Keratinocyte (primary cell): ENCODE data around the gene CACNB2. TPM values are rescaled to one million over a fixed set of nuclear protein-coding genes. Genes with fewer than 3 reads are reported as not detected.

Experiments
- DNase-seq: peaks from one replicate; pipeline ENCODE4 v3.0.0-alpha.2; 2011; ENCODE audit warnings: low read depth, missing footprints, low spot score
- FAIRE-seq: peaks from 2 replicates; lab custom pipeline; 2011; peaks lifted over from hg19 to GRCh38; lab: Jason Lieb, UNC
- H2AFZ ChIP-seq: 2 replicates; pipeline ENCODE4 v1.6.0; 2012; ENCODE audit warnings: low read length, control low read depth, inconsistent platforms; ENCODE audit not compliant: control insufficient read depth
- H3K27ac ChIP-seq: 2 replicates; pipeline ENCODE4 v1.5.1; 2011; ENCODE audit warnings: low read length; ENCODE audit not compliant: control insufficient read depth, insufficient read depth
- H3K27me3 ChIP-seq: 3 replicates; pipeline ENCODE4 v1.6.0; 2011; ENCODE audit warnings: low read length; ENCODE audit not compliant: control insufficient read depth, insufficient read depth; ENCODE audit errors: extremely low read depth
- H3K36me3 ChIP-seq, 2 experiments: 2 replicates in 1 of 2; 3 replicates in 1 of 2; pipeline ENCODE4 v1.5.1; 2011; ENCODE audit warnings: low read length in 2 of 2, mild to moderate bottlenecking in 1 of 2; ENCODE audit not compliant: control insufficient read depth in 2 of 2, insufficient read depth in 2 of 2; ENCODE audit errors: extremely low read depth in 1 of 2
- H3K4me1 ChIP-seq: 3 replicates; pipeline ENCODE4 v1.5.1; 2011; ENCODE audit warnings: low read length; ENCODE audit not compliant: control insufficient read depth, insufficient read depth; ENCODE audit errors: extremely low read depth
- H3K4me2 ChIP-seq: 3 replicates; pipeline ENCODE4 v1.6.0; 2011; ENCODE audit warnings: low read depth, low read length; ENCODE audit not compliant: control insufficient read depth, insufficient read depth; ENCODE audit errors: extremely low read depth
- H3K4me3 ChIP-seq, 3 experiments: fragments of 200-600 bp in 1 of 3; sonication (generic) in 1 of 3; 2 replicates in 2 of 3; 3 replicates in 1 of 3; pipeline ENCODE4 v1.5.1; 2011 to 2016; ENCODE audit warnings: low read length in 3 of 3, mild to moderate bottlenecking in 3 of 3, control low read depth in 2 of 3, inconsistent platforms in 1 of 3, low read depth in 1 of 3, mixed read lengths in 1 of 3, mixed run types in 1 of 3, moderate library complexity in 1 of 3; ENCODE audit not compliant: control insufficient read depth in 2 of 3, insufficient read depth in 2 of 3; ENCODE audit errors: extremely low read depth in 1 of 3
- H3K79me2 ChIP-seq: 2 replicates; pipeline ENCODE4 v1.6.0; 2012; ENCODE audit warnings: low read length; ENCODE audit not compliant: control insufficient read depth, insufficient read depth
- H3K9ac ChIP-seq: 3 replicates; pipeline ENCODE4 v1.6.0; 2011; ENCODE audit warnings: low read length; ENCODE audit not compliant: control insufficient read depth, insufficient read depth; ENCODE audit errors: extremely low read depth
- H3K9me1 ChIP-seq: 3 replicates; pipeline ENCODE4 v1.6.0; 2011; ENCODE audit warnings: low read length; ENCODE audit not compliant: control insufficient read depth, insufficient read depth; ENCODE audit errors: extremely low read depth
- H3K9me3 ChIP-seq: 2 replicates; pipeline ENCODE4 v1.5.1; 2012; ENCODE audit warnings: low read depth, low read length; ENCODE audit not compliant: control insufficient read depth
- H4K20me1 ChIP-seq: 3 replicates; pipeline ENCODE4 v1.6.0; 2011; ENCODE audit warnings: low read length; ENCODE audit not compliant: control insufficient read depth, insufficient read depth; ENCODE audit errors: extremely low read depth
- EZH2 ChIP-seq: IDR thresholded peaks from one replicate; pipeline ENCODE4 v1.6.1; 2012; ENCODE audit warnings: inconsistent platforms, mild to moderate bottlenecking, low read length, moderate library complexity
- dilution Hi-C: fragments of 300-500 bp; cut with MboI; formaldehyde crosslinking; loops from one replicate; pipeline ENCODE4 v1.7.0; 2020; ENCODE audit warnings: low sequenced_read_pairs; ENCODE audit not compliant: extremely low pct_ligation_motif_present
- polyA plus RNA-seq, 5 experiments: library from polyadenylated mRNA; depleted of rRNA in 3 of 5; stranded (reverse) in 3 of 5; stranded (forward) in 1 of 5; unstranded in 1 of 5; fragments of >200 nt; gene quantifications; 1 replicate in 1 of 5; 2 replicates in 3 of 5; 3 replicates in 1 of 5; pipeline versions ENCODE4 v1.2.1 to v1.2.3, GENCODE V29; 2011 to 2012; ENCODE audit warnings: missing spikeins in 2 of 5, low read depth in 1 of 5, low replicate concordance in 1 of 5
- TF ChIP-seq, protein P1 (sequence below), 3 experiments: IDR thresholded peaks in 1 of 3; conservative IDR thresholded peaks in 1 of 3; optimal IDR thresholded peaks in 1 of 3; 2 replicates in 2 of 3; 3 replicates in 1 of 3; pipeline versions ENCODE3 to v1.5.1; 2011; ENCODE audit warnings: low read length in 3 of 3, mild to moderate bottlenecking in 3 of 3, moderate library complexity in 2 of 3, control low read depth in 1 of 3, inconsistent platforms in 1 of 3; ENCODE audit not compliant: insufficient read depth in 2 of 3; ENCODE audit errors: extremely low read depth in 1 of 3

Gene CACNB2
- polyA plus RNA-seq, 1 donor (not counting 4 experiments of a cell fraction or from before 2014, with no cell fraction given): 0.03 TPM

DNA sequence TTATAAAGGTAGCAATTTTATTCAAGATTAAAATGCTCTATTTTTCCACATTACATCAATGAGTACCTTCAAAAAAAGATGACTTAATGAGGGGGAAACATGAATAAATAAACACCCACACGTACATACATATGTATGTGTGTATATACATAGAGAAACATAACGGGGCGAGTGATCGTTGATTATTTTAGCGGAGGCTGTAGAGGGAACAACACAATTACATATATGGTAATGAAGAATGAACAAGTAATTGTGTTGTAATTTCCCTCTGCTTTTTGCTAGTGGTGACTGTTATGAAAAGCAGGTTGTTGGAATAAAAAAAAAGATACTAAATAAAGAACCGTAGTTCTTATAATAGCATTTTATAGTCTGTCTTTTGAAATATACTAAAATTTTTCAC, 63.2 kb downstream of the CACNB2 start:
- DNase-seq: no peak
- Histone ChIP-seq H3K9me3 (no peaks in the 10 kb centered on the region), H3K27ac (no peak overlapping the region), H4K20me1 (no peaks in the 10 kb centered on the region), H3K4me1 (no peaks in the 10 kb centered on the region), H2AFZ (no peak overlapping the region), H3K27me3 (peaks cover 2% of the 10 kb centered on the region), H3K79me2 (no peaks in the 10 kb centered on the region), H3K9ac (no peak overlapping the region), H3K4me2 (no peak overlapping the region), H3K36me3 (no peaks in the 10 kb centered on the region), H3K4me3 (no peak overlapping the region), H3K9me1 (no peaks in the 10 kb centered on the region)
- FAIRE-seq: no peak
- dilution Hi-C loops: no loop called here
- TF ChIP-seq, protein P1, sequence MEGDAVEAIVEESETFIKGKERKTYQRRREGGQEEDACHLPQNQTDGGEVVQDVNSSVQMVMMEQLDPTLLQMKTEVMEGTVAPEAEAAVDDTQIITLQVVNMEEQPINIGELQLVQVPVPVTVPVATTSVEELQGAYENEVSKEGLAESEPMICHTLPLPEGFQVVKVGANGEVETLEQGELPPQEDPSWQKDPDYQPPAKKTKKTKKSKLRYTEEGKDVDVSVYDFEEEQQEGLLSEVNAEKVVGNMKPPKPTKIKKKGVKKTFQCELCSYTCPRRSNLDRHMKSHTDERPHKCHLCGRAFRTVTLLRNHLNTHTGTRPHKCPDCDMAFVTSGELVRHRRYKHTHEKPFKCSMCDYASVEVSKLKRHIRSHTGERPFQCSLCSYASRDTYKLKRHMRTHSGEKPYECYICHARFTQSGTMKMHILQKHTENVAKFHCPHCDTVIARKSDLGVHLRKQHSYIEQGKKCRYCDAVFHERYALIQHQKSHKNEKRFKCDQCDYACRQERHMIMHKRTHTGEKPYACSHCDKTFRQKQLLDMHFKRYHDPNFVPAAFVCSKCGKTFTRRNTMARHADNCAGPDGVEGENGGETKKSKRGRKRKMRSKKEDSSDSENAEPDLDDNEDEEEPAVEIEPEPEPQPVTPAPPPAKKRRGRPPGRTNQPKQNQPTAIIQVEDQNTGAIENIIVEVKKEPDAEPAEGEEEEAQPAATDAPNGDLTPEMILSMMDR (optimal IDR thresholded peaks at IDR 0.05 in 1 of 3, IDR thresholded peaks at IDR 0.05 in 1 of 3, conservative IDR thresholded peaks at IDR 0.05 in 1 of 3; ENCODE audit: extremely low read depth in 1 of 3, insufficient read depth in 2 of 3, low read length in 3 of 3): no peak
- no peak for TF ChIP-seq EZH2

DNA sequence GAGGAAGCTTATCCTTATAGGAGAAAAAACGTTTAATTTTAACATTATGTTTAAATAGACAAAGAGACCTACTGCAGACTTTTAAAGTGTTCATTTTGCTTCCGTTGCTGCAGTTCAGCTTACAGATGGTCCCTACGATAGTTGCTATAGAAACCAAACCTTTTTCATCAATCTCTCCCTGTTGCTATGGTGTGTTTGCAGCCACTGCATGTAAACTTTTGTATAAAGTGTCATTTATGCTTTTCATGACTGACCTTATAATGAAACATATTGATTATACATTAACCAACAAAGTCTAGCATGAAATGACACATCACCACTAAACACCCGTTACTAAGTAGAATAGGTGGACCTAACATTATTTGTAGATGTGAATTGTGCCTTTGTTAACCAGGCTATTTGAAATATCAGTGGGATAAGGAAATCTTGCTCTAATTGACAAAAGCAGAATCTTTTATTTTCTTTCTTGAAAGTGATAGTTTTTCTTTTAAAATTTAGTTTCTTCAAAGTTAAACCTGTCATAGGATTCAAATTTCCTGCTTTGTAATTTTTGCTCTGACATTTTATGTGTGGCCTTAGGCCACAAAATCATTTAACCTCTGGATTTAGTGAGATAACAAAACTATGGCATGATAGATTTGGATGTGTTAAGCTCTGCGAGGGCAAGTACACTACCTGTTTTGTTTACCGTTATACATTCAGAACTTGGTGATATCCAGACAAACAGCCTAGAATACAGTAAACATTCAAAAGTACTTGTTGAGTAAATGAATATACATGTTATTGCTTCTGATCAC, 64.0 kb downstream of the CACNB2 start:
- Histone ChIP-seq H3K4me2 (no peak overlapping the region), H3K27me3 (peaks cover 2% of the 10 kb centered on the region), H3K9me3 (no peaks in the 10 kb centered on the region), H3K36me3 (no peaks in the 10 kb centered on the region), H3K4me1 (no peaks in the 10 kb centered on the region), H3K79me2 (no peaks in the 10 kb centered on the region), H3K9me1 (no peaks in the 10 kb centered on the region), H3K9ac (no peak overlapping the region), H3K27ac (no peak overlapping the region), H3K4me3 (no peak overlapping the region), H2AFZ (no peak overlapping the region), H4K20me1 (no peaks in the 10 kb centered on the region)
- dilution Hi-C loops: no loop called here
- TF ChIP-seq, protein P1 (optimal IDR thresholded peaks at IDR 0.05 in 1 of 3, IDR thresholded peaks at IDR 0.05 in 1 of 3, conservative IDR thresholded peaks at IDR 0.05 in 1 of 3; ENCODE audit: extremely low read depth in 1 of 3, insufficient read depth in 2 of 3, low read length in 3 of 3): no peak
- no peak for TF ChIP-seq EZH2
- FAIRE-seq: peak; percentile 39
- DNase-seq: no peak
